NCI-H345 treated with DMSO at 0.1 percent for 48 hours (cell line): ENCODE results near the gene ALX4.

Source experiments
- DNase-seq: peaks from one replicate; lab custom pipeline; 2025; ENCODE audit not compliant: unreplicated experiment; lab: John Stamatoyannopoulos, UW

Gene ALX4

DNA sequence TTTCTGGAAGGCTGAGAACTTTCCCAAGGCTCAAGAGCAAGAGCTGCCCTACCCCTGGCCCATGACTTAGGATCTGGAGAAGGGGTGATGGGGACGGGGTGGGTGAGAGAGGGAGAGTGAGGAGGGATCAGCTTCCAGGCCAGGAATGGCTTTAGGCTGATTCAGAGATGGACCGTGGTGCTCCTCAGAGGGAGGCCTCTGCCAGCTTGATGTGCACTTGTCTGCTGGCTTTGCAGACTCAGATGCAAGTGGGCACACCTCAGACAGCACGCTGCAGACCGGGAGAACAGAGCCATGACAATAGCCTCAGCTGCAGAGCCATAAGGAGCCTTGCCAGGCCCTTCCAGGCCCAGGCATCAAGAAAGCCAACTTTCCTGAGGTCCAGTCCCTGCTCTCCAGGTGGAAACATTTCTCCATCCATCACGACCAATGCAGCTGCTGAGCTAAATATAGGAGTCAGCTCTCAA lies 41.3 kb downstream of the ALX4 start:
- DNase-seq: no peak

DNA sequence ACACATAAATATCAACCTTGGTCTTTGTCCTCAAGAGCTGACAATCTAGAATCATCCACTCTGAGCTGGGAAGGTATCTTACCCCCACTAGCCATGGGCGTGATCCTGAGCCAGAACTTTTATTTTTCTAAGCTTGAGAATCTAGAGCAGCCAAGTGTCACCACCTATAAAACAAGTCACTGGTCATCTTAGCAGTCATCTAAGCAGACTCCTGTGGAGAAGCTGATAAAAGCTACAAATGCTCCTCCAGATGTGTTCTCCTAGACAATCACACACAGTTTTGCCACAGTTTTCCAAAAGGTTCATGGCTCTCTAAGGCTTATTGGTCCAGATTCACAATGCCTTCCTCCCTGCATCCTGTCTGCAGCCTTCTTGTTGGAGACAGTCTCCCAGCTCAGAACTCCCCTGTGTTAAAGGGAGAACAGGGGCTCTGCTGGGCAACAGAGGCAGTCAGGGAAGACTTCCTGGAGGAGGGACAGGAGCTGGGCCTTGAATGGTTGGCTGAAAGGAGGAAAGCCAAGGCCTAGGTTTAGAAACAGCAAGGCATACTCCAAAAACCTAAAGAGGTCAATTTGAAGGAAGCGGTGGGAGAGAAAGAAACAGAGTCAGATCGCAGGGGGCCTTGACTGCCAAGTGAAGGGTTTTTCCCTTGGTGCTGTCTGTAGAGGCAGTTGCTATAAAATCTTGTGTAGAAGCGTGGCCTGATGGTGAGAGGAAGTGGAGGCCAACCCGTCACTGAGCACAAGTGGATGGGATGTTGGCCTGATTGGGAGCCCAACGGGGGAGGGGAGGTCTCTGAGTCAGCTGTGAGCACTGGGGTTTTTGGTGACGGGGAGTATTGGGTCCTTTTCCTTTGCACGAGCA lies 42.0 kb downstream of the ALX4 start:
- no peak for DNase-seq

DNA sequence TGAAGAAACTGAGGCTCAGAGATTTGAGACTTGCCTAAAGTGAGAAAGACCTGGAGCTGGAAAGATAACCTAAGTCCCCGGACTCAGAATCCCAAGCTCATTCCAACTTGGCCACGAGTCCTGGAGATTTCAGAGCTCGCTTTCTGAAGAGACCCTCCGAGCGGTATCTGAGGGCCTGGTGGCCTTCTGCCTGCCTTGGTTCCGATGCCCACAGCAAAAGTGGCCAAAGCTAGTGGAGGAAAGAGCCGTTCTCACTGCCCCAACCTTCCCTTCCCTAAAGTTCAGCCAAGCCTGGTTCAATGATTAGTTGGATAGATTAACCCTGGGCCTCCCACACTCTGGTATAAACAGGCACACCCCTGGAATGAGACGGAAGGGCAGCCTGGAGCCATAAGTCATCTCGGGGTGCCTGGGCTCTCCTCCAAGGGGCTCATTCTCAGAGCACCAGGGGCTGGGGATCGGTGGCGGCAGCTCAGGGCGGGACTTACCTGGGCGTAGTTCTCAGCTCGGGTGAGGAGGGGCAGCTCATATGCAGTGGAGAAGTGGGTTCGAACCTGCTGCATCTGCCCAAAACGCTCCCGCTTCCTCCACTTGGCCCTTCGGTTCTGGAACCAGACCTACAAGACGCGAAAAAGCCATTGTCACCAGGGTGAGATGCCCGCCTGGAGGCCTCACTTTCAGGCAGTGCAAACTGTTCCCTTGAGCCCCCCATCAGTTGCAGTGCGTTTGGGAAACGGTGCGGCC lies 42.8 kb downstream of the ALX4 start:
- DNase-seq: no peak

- no peak for DNase-seq
Measured at GRCh38 chr11:44266056-44266780, 43.7 kb downstream of the ALX4 start.

- no peak for DNase-seq
Measured at GRCh38 chr11:44264761-44265160, 45.2 kb downstream of the ALX4 start.

- DNase-seq: no peak
Measured at GRCh38 chr11:44264438-44264749, 45.5 kb downstream of the ALX4 start.

DNA sequence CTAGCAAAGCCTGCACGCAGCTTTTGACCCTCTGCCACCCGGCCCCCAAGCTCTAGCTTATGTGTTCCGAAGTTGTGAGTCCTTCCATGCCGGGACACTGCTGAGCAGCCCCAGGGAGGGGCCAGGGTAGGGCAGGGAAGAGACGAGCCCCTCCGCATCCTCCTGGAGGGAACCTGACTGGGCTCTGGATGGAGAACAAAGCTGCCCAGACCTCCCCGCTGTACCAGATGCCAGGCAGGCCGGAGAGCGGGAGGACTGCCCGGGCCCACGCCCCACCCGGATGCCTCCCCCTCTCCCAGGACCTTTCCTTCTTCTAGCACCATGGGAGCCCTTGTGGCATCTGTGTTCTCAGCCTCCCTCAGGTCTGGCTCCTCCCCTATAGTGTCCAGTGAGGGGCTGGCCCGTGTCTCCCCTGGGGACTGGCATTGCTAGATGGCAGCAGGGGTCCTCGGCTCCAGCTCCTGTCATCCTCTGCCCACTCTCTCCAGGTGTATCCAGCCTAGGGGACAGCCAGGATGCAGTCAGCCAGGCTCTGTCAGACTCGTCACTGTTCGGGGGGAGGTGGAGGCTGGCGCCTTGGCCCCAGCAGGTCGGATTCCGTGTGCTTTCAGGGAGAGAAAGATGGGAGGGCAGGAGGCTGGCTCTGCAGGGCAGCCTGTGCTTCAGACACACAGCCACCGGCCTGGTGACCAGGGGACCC lies 46.1 kb downstream of the ALX4 start:
- DNase-seq: no peak

- no peak for DNase-seq
Measured at GRCh38 chr11:44261800-44262591, 47.9 kb downstream of the ALX4 start.

GRCh38 chr11:44260081-44260480 lies 49.9 kb downstream of the ALX4 start:
- DNase-seq: no peak

- no peak for DNase-seq
Measured at GRCh38 chr11:44258839-44259420, 51.0 kb downstream of the ALX4 start.

GRCh38 chr11:44258190-44258489 lies 51.8 kb downstream of the ALX4 start:
- DNase-seq: no peak

- no peak for DNase-seq
Measured at GRCh38 chr11:44257338-44258189, 52.4 kb downstream of the ALX4 start.

DNA sequence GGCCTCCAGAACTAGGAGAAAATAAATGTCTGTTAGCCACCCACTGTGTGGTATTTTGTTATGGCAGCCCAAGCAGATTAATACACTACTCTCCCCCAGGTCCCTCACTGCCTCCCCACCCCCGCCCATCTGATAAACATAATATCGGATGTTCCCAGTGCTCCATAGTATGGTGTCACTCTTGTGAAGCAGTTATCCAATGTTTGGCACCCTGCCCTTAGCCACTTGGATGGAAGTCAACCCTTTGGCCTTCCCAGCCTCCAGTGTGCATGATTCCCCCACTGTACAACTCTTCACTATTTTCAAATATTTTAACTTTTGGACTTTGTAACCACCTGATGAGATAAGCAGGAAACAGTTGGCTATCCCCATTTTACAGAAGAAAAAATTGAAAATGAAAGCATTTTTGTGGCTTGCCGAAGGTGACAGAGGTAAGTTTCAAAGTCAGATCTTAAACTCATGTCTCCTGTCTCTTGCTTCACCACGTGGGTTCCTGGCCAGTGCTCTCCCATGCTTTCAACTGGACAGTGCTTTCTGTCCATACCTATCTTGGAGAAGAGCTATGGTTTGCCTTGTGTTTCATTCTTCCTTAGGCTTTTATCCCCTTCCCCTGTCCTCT lies 53.2 kb downstream of the ALX4 start:
- DNase-seq: no peak

GRCh38 chr11:44255406-44256071 lies 54.4 kb downstream of the ALX4 start:
- no peak for DNase-seq

- DNase-seq: no peak
Measured at GRCh38 chr11:44252999-44253602, 56.8 kb downstream of the ALX4 start.

DNA sequence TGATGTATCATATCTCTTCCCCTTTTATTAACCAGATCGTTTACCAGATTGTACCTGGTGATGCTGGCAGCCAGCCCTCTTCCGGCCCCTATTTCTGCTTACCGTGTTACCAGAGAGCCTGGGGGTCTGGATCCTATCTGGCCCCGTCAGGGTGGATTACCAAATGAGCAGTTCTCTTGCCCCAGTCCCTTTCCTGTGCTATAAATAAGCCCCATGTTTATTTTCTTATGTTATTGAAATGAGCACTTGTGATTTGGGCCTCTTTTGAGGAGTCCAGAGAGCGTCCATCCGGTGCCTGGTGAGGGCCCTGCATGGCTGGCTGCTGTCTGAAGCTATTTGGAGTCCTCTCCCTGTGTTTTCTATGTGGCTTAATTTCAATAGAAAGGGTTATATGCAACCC lies 59.5 kb downstream of the ALX4 start:
- no peak for DNase-seq

DNA sequence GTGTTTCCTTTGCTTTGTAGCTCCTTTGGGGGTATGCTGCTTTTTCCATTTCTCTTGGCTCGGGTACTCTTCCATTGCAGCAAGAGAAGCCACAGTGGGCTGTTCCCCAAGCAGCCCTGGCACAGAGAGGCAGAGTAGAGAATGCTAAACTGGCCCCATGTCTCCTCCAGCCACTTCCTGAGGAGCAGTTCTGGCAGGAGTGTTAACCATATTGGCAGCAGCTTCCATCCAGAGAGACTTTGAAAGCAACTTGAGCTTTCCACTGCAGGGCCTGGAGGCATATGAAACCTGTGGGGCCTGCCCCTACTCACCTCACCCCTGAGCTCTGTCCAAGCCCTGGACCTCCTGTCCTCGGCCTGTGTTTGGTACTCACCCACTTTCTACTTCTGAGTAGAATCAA lies 61.8 kb downstream of the ALX4 start:
- DNase-seq: no peak

- no peak for DNase-seq
Measured at GRCh38 chr11:44247508-44247907, 62.4 kb downstream of the ALX4 start.
